ENCODE data around the gene SYT14. TPM values are rescaled to one million over a fixed set of nuclear protein-coding genes. Genes with fewer than 3 reads are reported as not detected.
A peak's percentile ranks its signal among the peaks of the same experiment; 100 is the strongest.

Gene SYT14
- polyA plus RNA-seq, 2 of the 4 experiments (the other 2 are of a cell fraction): 0.01 to 0.06 TPM

DNA sequence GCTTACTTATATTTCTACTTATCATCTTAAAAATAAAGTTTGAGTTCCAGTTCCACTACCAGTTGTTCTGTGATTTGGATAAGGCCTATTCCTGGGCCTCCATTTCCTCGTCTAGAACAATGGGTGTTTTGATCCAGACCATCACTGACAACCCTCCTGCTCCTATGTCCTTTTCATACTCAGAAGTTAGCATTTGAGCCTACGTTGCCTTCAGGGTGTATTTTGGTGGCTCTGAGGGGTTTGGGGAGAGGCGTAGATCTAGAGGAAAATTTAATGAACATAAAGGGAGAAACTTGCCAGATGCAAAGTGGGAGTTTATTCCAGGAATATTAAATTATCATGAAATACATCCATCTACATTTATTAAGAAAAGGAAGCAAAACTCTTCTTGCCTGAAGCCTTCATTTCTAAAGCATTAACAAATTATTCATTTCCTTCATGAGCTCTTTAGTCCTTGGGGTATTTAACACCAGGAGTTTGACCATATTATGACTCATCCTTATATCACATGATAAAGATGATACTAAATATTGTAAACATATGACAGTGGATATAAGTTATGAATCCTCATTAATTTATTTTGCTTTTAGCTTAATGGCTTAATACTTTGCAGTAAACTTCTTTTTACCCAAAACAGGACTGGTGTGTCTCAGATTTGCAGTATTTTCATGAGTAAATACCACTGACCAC is 47.2 kb upstream of the SYT14 start:
- FAIRE-seq: no peak
- no peak for DNase-seq (ENCODE audit: low read depth in 1 of 2, low spot score in 1 of 2)
- TF ChIP-seq FOSL2 (IDR thresholded peaks at IDR 0.05) (no peak), FOSL2 (CRISPR knock-in tag; IDR thresholded peaks at IDR 0.05) (peak; percentile 72), CTCF (IDR thresholded peaks at IDR 0.05) (no peak), FOXS1 (CRISPR knock-in tag; IDR thresholded peaks at IDR 0.05) (no peak)
- Histone ChIP-seq H3K27ac (no peak overlapping the region), H3K4me2 (no peak overlapping the region), H3K4me3 (no peak overlapping the region), H3K9me3 (no peaks in the 10 kb centered on the region), H3K4me1 (peaks cover 4% of the 10 kb centered on the region; the same call in 1 of the 3 replicates)
- CTCF ChIA-PET: interaction anchor here (0.6 to 1.6 kb wide), 3 partner anchors 14 to 580 kb away, joined by 3 to 6 read pairs (median 3); no protein-coding TSS in a partner anchor
- 44% methylated on average over 3 of the region's 3 CpGs for WGBS (ENCODE audit: missing lambda C conversion rate)
- ATAC-seq: no peak
- POLR2A ChIA-PET: no interaction called here

- FAIRE-seq: no peak
Measured at GRCh38 chr1:209893751-209894150, 44.3 kb upstream of the SYT14 start.

DNA sequence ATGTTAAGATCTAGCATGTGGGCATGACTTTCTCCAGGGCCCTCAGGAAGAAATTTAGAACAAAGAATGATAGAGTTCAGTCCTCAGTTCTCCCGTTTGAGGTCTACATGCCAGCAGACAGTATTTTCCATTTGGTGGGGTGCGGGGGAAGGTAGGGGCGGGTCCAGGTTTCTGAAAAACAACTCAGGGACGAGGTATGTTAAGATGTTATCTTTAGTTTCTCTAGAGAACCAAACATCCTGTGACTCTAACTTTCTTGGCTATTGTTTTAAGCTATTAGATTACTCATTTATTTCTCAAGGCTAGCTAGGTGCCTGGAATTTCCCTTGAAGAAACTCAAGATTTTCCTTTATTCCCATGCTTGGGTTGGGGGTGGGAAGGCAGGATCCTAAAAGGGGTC is 42.3 kb upstream of the SYT14 start:
- POLR2A ChIA-PET: no interaction called here
- H3K27ac ChIP-seq: no peak overlapping the region
- H3K4me3 ChIP-seq: no peak overlapping the region
- peak in 1 of 2 experiments; percentile 20; a peak in 1 of 6 replicates for ATAC-seq
- WGBS (ENCODE audit: missing lambda C conversion rate): 8% methylated on average over 4 of the region's 4 CpGs
- peaks cover 4% of the 10 kb centered on the region; the same call in 1 of the 3 replicates for H3K4me1 ChIP-seq
- FAIRE-seq: no peak
- TF ChIP-seq PHF8 (IDR thresholded peaks at IDR 0.05; ENCODE audit: borderline replicate concordance, low read depth): no peak
- TF ChIP-seq FOSB (CRISPR knock-in tag; IDR thresholded peaks at IDR 0.05): no peak
- no peak for TF ChIP-seq KDM1A (IDR thresholded peaks at IDR 0.05; ENCODE audit: low read depth)
- TF ChIP-seq JUN (IDR thresholded peaks at IDR 0.05): no peak
- TF ChIP-seq POLR2AphosphoS2 (conservative IDR thresholded peaks at IDR 0.05; ENCODE audit: low read length): no peak
- no peak for TF ChIP-seq POLR2A (IDR thresholded peaks at IDR 0.05; ENCODE audit: low read length)
- TF ChIP-seq, protein P1, sequence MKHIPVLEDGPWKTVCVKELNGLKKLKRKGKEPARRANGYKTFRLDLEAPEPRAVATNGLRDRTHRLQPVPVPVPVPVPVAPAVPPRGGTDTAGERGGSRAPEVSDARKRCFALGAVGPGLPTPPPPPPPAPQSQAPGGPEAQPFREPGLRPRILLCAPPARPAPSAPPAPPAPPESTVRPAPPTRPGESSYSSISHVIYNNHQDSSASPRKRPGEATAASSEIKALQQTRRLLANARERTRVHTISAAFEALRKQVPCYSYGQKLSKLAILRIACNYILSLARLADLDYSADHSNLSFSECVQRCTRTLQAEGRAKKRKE (CRISPR knock-in tag; IDR thresholded peaks at IDR 0.05; ENCODE audit: low read depth): no peak
- no peak for TF ChIP-seq RFX5 (IDR thresholded peaks at IDR 0.05)
- TF ChIP-seq FOXS1 (CRISPR knock-in tag; IDR thresholded peaks at IDR 0.05): no peak
- no peak for TF ChIP-seq ZFP36 (IDR thresholded peaks at IDR 0.05; ENCODE audit: borderline replicate concordance, partially characterized antibody)
- TF ChIP-seq, protein P2, sequence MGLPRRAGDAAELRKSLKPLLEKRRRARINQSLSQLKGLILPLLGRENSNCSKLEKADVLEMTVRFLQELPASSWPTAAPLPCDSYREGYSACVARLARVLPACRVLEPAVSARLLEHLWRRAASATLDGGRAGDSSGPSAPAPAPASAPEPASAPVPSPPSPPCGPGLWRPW (IDR thresholded peaks at IDR 0.05): no peak
- TF ChIP-seq KDM5A (IDR thresholded peaks at IDR 0.05): no peak
- no peak for TF ChIP-seq HOXA7 (CRISPR knock-in tag; IDR thresholded peaks at IDR 0.05)
- no peak for TF ChIP-seq TFCP2L1 (CRISPR knock-in tag; IDR thresholded peaks at IDR 0.05)
- TF ChIP-seq CBX2 (IDR thresholded peaks at IDR 0.05; ENCODE audit: borderline replicate concordance, low read depth): no peak
- no peak for TF ChIP-seq ZNF302 (CRISPR knock-in tag; IDR thresholded peaks at IDR 0.05)
- TF ChIP-seq E2F6 (IDR thresholded peaks at IDR 0.05; ENCODE audit: borderline replicate concordance, low read depth): no peak
- no peak for TF ChIP-seq NR3C1 (IDR thresholded peaks at IDR 0.05)
- TF ChIP-seq, protein P3, sequence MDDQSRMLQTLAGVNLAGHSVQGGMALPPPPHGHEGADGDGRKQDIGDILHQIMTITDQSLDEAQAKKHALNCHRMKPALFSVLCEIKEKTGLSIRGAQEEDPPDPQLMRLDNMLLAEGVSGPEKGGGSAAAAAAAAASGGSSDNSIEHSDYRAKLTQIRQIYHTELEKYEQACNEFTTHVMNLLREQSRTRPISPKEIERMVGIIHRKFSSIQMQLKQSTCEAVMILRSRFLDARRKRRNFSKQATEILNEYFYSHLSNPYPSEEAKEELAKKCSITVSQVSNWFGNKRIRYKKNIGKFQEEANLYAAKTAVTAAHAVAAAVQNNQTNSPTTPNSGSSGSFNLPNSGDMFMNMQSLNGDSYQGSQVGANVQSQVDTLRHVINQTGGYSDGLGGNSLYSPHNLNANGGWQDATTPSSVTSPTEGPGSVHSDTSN (IDR thresholded peaks at IDR 0.05): no peak
- TF ChIP-seq CHD2 (IDR thresholded peaks at IDR 0.05; ENCODE audit: low read length, partially characterized antibody): no peak
- CTCF ChIA-PET: interaction anchor here (0.7 to 3.0 kb wide), 3 partner anchors 20 to 94 kb away, joined by 3 to 10 read pairs (median 3); no protein-coding TSS in a partner anchor
- DNase-seq (ENCODE audit: low read depth in 1 of 2, low spot score in 1 of 2): no peak
- no peak overlapping the region for H3K4me2 ChIP-seq
- no peaks in the 10 kb centered on the region for H3K9me3 ChIP-seq

More at GRCh38 chr1:209893751-209894150, 44.3 kb upstream of the SYT14 start:
- CTCF ChIA-PET: interaction anchor here (1.0 to 2.5 kb wide), 4 partner anchors 9 to 33 kb away, joined by 3 to 10 read pairs (median 4); no protein-coding TSS in a partner anchor
- TF ChIP-seq CBX2 (IDR thresholded peaks at IDR 0.05; ENCODE audit: borderline replicate concordance, low read depth): no peak
- no peak for ATAC-seq
- WGBS (ENCODE audit: missing lambda C conversion rate): 67% methylated on average over 6 of the region's 6 CpGs
- Histone ChIP-seq H3K4me1 (peaks cover 4% of the 10 kb centered on the region; the same call in 1 of the 3 replicates), H3K4me2 (no peak overlapping the region), H3K27ac (no peak overlapping the region), H3K4me3 (no peak overlapping the region), H3K9me3 (no peaks in the 10 kb centered on the region)
- DNase-seq (ENCODE audit: low read depth in 1 of 2, low spot score in 1 of 2): no peak
- POLR2A ChIA-PET: no interaction called here
